PFSK-1 (cell line): ENCODE results near the gene ZC3H12C.

Experiments used
- FOXP2 ChIP-seq: optimal IDR thresholded peaks from 2 replicates; pipeline ENCODE3; 2011; ENCODE audit warnings: borderline replicate concordance, control low read depth, inconsistent platforms; ENCODE audit not compliant: insufficient read depth; ENCODE audit errors: extremely low read length, extremely low read depth
- POLR2AphosphoS5 ChIP-seq: IDR thresholded peaks from 2 replicates; pipeline ENCODE4 v1.6.1; 2012; ENCODE audit warnings: low read depth, mild to moderate bottlenecking, control low read depth, low read length, moderate library complexity
- SIN3A ChIP-seq: IDR thresholded peaks from 2 replicates; pipeline ENCODE4 v1.6.1; 2012; ENCODE audit warnings: mild to moderate bottlenecking, low read length, moderate library complexity, borderline replicate concordance; ENCODE audit not compliant: insufficient read depth
- TAF1 ChIP-seq: IDR thresholded peaks from 2 replicates; pipeline ENCODE4 v1.6.1; 2012; ENCODE audit warnings: low read length, control low read depth, borderline replicate concordance; ENCODE audit not compliant: insufficient read depth
- TF ChIP-seq, protein P1 (sequence below), 2 experiments: IDR thresholded peaks; 2 replicates each; pipeline versions ENCODE4 v1.6.1 to v1.8.0; 2011 to 2012; ENCODE audit warnings: low read depth in 2 of 2, low read length in 2 of 2, control low read depth in 1 of 2, inconsistent platforms in 1 of 2, mild to moderate bottlenecking in 1 of 2, moderate library complexity in 1 of 2; ENCODE audit not compliant: insufficient read depth in 1 of 2

Gene ZC3H12C

DNA sequence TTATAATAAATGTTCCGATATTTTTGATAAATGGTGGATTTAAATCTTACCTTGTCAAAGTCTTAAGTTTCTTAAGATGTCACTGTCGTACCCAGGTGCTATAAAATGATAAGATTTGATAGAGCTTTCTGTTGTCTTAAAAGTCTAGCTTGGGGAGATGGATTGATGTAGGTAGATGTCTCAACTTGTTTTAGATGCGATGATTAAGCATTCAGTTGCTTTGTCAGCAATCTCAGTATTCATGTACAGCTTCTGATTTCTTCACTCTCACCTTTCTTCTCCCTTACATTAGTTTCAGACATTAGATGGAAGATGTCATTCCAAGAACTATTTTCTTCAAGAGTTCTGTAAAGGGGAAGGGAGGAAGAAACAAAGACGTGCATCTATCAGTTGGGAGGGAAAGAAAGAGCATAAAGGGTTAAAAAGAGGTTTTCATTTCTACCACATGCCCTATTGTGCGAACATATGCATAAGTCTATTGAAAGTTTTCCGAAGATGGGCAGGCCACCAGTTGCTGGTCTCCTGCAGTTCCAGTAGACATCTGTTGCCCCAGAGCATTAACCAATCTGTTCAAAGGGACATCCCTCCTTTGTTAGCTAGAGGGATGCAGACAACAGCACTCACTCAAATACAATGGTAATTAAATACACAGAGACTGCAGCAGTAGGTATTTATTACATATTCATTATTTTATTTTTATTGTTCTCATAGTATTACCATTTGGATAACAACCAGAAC lies 38.4 kb downstream of the ZC3H12C start:
- TF ChIP-seq TAF1, result no peak
- TF ChIP-seq, protein P1, sequence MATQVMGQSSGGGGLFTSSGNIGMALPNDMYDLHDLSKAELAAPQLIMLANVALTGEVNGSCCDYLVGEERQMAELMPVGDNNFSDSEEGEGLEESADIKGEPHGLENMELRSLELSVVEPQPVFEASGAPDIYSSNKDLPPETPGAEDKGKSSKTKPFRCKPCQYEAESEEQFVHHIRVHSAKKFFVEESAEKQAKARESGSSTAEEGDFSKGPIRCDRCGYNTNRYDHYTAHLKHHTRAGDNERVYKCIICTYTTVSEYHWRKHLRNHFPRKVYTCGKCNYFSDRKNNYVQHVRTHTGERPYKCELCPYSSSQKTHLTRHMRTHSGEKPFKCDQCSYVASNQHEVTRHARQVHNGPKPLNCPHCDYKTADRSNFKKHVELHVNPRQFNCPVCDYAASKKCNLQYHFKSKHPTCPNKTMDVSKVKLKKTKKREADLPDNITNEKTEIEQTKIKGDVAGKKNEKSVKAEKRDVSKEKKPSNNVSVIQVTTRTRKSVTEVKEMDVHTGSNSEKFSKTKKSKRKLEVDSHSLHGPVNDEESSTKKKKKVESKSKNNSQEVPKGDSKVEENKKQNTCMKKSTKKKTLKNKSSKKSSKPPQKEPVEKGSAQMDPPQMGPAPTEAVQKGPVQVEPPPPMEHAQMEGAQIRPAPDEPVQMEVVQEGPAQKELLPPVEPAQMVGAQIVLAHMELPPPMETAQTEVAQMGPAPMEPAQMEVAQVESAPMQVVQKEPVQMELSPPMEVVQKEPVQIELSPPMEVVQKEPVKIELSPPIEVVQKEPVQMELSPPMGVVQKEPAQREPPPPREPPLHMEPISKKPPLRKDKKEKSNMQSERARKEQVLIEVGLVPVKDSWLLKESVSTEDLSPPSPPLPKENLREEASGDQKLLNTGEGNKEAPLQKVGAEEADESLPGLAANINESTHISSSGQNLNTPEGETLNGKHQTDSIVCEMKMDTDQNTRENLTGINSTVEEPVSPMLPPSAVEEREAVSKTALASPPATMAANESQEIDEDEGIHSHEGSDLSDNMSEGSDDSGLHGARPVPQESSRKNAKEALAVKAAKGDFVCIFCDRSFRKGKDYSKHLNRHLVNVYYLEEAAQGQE (IDR thresholded peaks at IDR 0.05; ENCODE audit: insufficient read depth in 1 of 2, low read depth in 2 of 2, low read length in 2 of 2), result no peak
- no peak for TF ChIP-seq POLR2AphosphoS5
- no peak for TF ChIP-seq FOXP2
- TF ChIP-seq SIN3A, result no peak

DNA sequence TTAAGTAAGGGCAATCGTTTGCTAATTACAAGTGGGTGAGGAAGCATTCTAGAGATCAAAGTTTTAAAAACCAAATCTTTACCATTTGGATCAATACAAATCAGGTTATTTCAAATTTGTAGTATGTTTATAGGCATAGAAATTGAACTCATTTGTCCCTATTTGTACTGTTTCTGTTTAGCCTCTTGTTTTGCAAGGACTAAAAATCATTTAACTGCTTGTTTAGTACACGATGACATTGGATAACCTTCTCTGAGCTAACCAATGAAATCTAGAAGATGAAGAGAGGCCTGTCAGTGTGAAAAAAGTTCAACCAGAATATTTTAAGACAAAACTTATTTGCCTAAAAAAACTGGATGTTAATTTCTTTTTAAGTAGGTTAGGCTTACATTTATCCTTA lies 40.0 kb downstream of the ZC3H12C start:
- TF ChIP-seq FOXP2 (no peak), TAF1 (no peak), POLR2AphosphoS5 (no peak), SIN3A (no peak)
- TF ChIP-seq, protein P1 (IDR thresholded peaks at IDR 0.05; ENCODE audit: insufficient read depth in 1 of 2, low read depth in 2 of 2, low read length in 2 of 2), result no peak

DNA sequence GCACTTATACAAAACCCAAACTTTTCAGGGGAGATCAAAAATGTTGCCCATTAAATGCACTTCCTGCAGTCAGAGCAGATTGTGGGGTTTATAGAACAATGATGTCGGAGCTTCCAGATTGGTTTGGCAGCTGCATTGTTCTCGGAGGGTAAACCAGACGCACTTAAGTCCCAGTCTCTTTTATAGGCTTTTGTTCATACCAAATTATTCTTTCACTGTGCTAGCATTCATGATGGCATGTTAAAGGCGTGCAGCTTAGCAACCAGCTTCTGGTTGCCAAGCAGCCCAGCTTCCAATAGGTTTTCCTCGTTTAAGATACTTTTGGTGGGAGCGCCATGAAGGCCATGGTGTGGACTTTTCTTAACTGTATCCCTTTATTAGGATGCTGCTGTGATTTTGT lies 40.9 kb downstream of the ZC3H12C start:
- TF ChIP-seq POLR2AphosphoS5, result no peak
- TF ChIP-seq SIN3A, result no peak
- no peak for TF ChIP-seq TAF1
- TF ChIP-seq FOXP2, result no peak
- TF ChIP-seq, protein P1 (IDR thresholded peaks at IDR 0.05; ENCODE audit: insufficient read depth in 1 of 2, low read depth in 2 of 2, low read length in 2 of 2), result no peak

DNA sequence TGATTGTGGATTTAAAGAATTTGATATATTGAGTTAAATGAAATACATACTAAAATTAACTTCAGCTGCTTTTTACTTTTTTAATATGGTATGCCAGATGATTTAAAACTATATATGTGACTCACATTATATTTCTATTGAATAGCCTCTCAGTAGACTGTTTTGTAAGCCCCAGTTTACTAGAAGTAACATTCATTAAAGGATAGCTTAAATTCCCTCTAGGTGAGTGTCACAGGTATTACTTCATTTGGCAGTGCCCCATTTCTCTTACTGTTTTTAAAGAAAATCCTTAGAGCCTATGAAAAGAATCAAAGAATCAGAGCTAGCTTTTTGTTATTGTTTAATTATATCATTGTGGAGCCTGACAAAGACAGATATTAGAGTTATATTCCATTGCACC lies 48.6 kb downstream of the ZC3H12C start:
- no peak for TF ChIP-seq SIN3A
- no peak for TF ChIP-seq TAF1
- TF ChIP-seq POLR2AphosphoS5, result no peak
- TF ChIP-seq, protein P1 (IDR thresholded peaks at IDR 0.05; ENCODE audit: insufficient read depth in 1 of 2, low read depth in 2 of 2, low read length in 2 of 2), result no peak
- no peak for TF ChIP-seq FOXP2

DNA sequence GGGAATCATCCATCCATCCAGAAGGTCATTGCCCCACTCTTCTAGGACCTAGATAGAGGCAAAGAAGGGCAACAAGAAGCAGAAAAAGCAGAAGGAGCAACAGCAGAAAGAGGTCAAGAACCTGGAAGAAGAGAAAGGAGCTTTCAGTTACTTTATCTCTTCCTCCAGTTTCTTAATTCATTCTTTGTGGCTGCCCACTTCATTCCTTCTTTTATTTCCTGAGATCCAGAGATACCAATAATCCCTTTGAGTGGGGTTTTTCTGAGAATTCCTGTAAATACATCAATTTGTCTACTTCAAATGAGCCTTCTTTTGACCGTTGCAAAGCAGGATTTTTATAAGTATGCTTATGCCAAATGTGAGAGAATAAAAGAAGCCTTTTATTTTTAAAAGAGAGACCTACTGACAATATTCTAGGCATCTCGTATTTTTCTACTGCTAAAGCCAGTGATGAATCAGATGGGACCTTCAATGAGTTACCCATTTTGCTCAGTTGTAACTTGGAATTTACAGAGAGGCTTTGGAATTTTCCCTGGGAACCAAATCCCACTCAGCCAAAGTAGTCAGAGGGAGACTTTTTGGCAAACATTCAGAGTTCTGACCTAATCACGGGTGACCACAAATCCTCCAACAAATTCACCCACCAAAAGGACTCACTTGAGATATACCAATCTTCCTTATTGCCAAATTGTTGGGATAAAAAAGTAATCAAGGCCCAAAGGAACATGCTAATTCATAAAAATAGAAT lies 54.9 kb downstream of the ZC3H12C start:
- no peak for TF ChIP-seq SIN3A
- no peak for TF ChIP-seq POLR2AphosphoS5
- no peak for TF ChIP-seq TAF1
- no peak for TF ChIP-seq FOXP2
- TF ChIP-seq, protein P1 (IDR thresholded peaks at IDR 0.05; ENCODE audit: insufficient read depth in 1 of 2, low read depth in 2 of 2, low read length in 2 of 2), result no peak
